ENCODE results near the gene ALK.
"Not testable (repeated sequence)": the region's sequence is repeated elsewhere in the genome, so short reads cannot be mapped to it uniquely, and the experiment has no call there.

ALK gene

GRCh38 chr2:29837925-29838324 is 83.5 kb downstream of the ALK start:
- DNase-seq = no peak

GRCh38 chr2:29834624-29835023 is 86.8 kb downstream of the ALK start:
- DNase-seq = no peak

- DNase-seq = no peak
Measured at GRCh38 chr2:29834036-29834540, 87.3 kb downstream of the ALK start.

GRCh38 chr2:29831560-29831959 is 89.8 kb downstream of the ALK start:
- no peak for DNase-seq

GRCh38 chr2:29829841-29830240 is 91.5 kb downstream of the ALK start:
- DNase-seq = no peak

- DNase-seq = not testable (repeated sequence)
Measured at GRCh38 chr2:29824145-29824544, 97.2 kb downstream of the ALK start.

- no peak for DNase-seq
Measured at GRCh38 chr2:29821591-29821990, 99.8 kb downstream of the ALK start.

GRCh38 chr2:29819570-29819969 is 101.8 kb downstream of the ALK start:
- DNase-seq = no peak

GRCh38 chr2:29817801-29818680 is 103.3 kb downstream of the ALK start:
- no peak for DNase-seq

GRCh38 chr2:29817299-29817698 is 104.1 kb downstream of the ALK start:
- DNase-seq = no peak

GRCh38 chr2:29816651-29817050 is 104.7 kb downstream of the ALK start:
- DNase-seq = no peak

- no peak for DNase-seq
Measured at GRCh38 chr2:29811378-29811777, 110.0 kb downstream of the ALK start.

- DNase-seq = no peak
Measured at GRCh38 chr2:29810956-29811355, 110.4 kb downstream of the ALK start.

GRCh38 chr2:29808321-29808720 is 113.1 kb downstream of the ALK start:
- DNase-seq = no peak

GRCh38 chr2:29807082-29807481 is 114.3 kb downstream of the ALK start:
- DNase-seq = no peak

GRCh38 chr2:29806461-29806860 is 114.9 kb downstream of the ALK start:
- no peak for DNase-seq

GRCh38 chr2:29804671-29805070 is 116.7 kb downstream of the ALK start:
- DNase-seq = no peak

GRCh38 chr2:29803537-29803936 is 117.8 kb downstream of the ALK start:
- no peak for DNase-seq

- no peak for DNase-seq
Measured at GRCh38 chr2:29802986-29803385, 118.4 kb downstream of the ALK start.

GRCh38 chr2:29799628-29800027 is 121.8 kb downstream of the ALK start:
- no peak for DNase-seq

GRCh38 chr2:29797916-29798315 is 123.5 kb downstream of the ALK start:
- no peak for DNase-seq

- no peak for DNase-seq
Measured at GRCh38 chr2:29796446-29796845, 124.9 kb downstream of the ALK start.

GRCh38 chr2:29789911-29790485 is 131.4 kb downstream of the ALK start:
- no peak for DNase-seq
